ENCODE data around the gene ZCCHC7. TPM values are rescaled to one million over a fixed set of nuclear protein-coding genes. Genes with fewer than 3 reads are reported as not detected.
A peak's percentile ranks its signal among the peaks of the same experiment; 100 is the strongest.

The ZCCHC7 gene
- polyA plus RNA-seq, 1 donor from 2014 or later: 10.9 TPM

GRCh38 chr9:37337301-37337890 is 217.0 kb downstream of the ZCCHC7 start:
- Histone ChIP-seq H3K9me3 (ENCODE audit: low read length) (no peaks in the 10 kb centered on the region), H3K9me2 (ENCODE audit: insufficient read depth, low read length) (no peaks in the 10 kb centered on the region), H3F3A (ENCODE audit: insufficient read depth, low read length, poor library complexity, severe bottlenecking) (no peaks in the 10 kb centered on the region), H3K79me2 (replicated peaks; ENCODE audit: insufficient read depth, low read length) (no peaks in the 10 kb centered on the region), H4K20me1 (ENCODE audit: insufficient read depth) (no peaks in the 10 kb centered on the region), H3K27me3 (ENCODE audit: insufficient read depth, low read depth, low read length) (no peaks in the 10 kb centered on the region), H3K9ac (ENCODE audit: low read length) (peak overlapping the region; percentile 11), H3K4me3 (ENCODE audit: low read length) (peak overlapping the region; percentile 45), H3K27ac (ENCODE audit: low read length) (peak overlapping the region; percentile 79), H3K4me2 (ENCODE audit: low read length) (peak overlapping the region; percentile 11), H2AFZ (ENCODE audit: low read depth, low read length) (no peak overlapping the region), H3K36me3 (ENCODE audit: insufficient read depth, low read length) (no peaks in the 10 kb centered on the region)
- TF ChIP-seq RAD21 (conservative IDR thresholded peaks at IDR 0.05) (no peak), SMC3 (conservative IDR thresholded peaks at IDR 0.05; ENCODE audit: poor library complexity) (no peak), EP300 (conservative IDR thresholded peaks at IDR 0.05; ENCODE audit: poor library complexity, severe bottlenecking) (no peak), EZH2 (IDR thresholded peaks at IDR 0.05; ENCODE audit: borderline replicate concordance, insufficient read depth, low read length, poor library complexity, severe bottlenecking) (no peak), CTCF (IDR thresholded peaks at IDR 0.05; ENCODE audit: poor library complexity, severe bottlenecking) (no peak), REST (IDR thresholded peaks at IDR 0.05; ENCODE audit: borderline replicate concordance) (no peak), TAF1 (IDR thresholded peaks at IDR 0.05; ENCODE audit: low read depth) (no peak), POLR2AphosphoS5 (IDR thresholded peaks at IDR 0.05) (no peak), MXI1 (conservative IDR thresholded peaks at IDR 0.05; ENCODE audit: poor library complexity, severe bottlenecking) (no peak)

- no peaks in the 10 kb centered on the region for H3K27me3 ChIP-seq (ENCODE audit: insufficient read depth, low read depth, low read length)
- H3K36me3 ChIP-seq (ENCODE audit: insufficient read depth, low read length): no peaks in the 10 kb centered on the region
- H3F3A ChIP-seq (ENCODE audit: insufficient read depth, low read length, poor library complexity, severe bottlenecking): no peaks in the 10 kb centered on the region
- no peaks in the 10 kb centered on the region for H3K9me3 ChIP-seq (ENCODE audit: low read length)
- H3K9ac ChIP-seq (ENCODE audit: low read length): peak overlapping the region; percentile 11
- no peaks in the 10 kb centered on the region for H4K20me1 ChIP-seq (ENCODE audit: insufficient read depth)
- peak overlapping the region; percentile 11 for H3K4me2 ChIP-seq (ENCODE audit: low read length)
- no peaks in the 10 kb centered on the region for H3K79me2 ChIP-seq (replicated peaks; ENCODE audit: insufficient read depth, low read length)
- H3K9me2 ChIP-seq (ENCODE audit: insufficient read depth, low read length): no peaks in the 10 kb centered on the region
- H2AFZ ChIP-seq (ENCODE audit: low read depth, low read length): no peak overlapping the region
- H3K27ac ChIP-seq (ENCODE audit: low read length): peak overlapping the region; percentile 79
- TF ChIP-seq MXI1 (conservative IDR thresholded peaks at IDR 0.05; ENCODE audit: poor library complexity, severe bottlenecking) (no peak), SMC3 (conservative IDR thresholded peaks at IDR 0.05; ENCODE audit: poor library complexity) (no peak), EP300 (conservative IDR thresholded peaks at IDR 0.05; ENCODE audit: poor library complexity, severe bottlenecking) (no peak), EZH2 (IDR thresholded peaks at IDR 0.05; ENCODE audit: borderline replicate concordance, insufficient read depth, low read length, poor library complexity, severe bottlenecking) (no peak), RAD21 (conservative IDR thresholded peaks at IDR 0.05) (no peak), POLR2AphosphoS5 (IDR thresholded peaks at IDR 0.05) (no peak), REST (IDR thresholded peaks at IDR 0.05; ENCODE audit: borderline replicate concordance) (no peak), CTCF (IDR thresholded peaks at IDR 0.05; ENCODE audit: poor library complexity, severe bottlenecking) (no peak), TAF1 (IDR thresholded peaks at IDR 0.05; ENCODE audit: low read depth) (no peak)
- peak overlapping the region; percentile 45 for H3K4me3 ChIP-seq (ENCODE audit: low read length)
These were observed 217.8 kb downstream of the ZCCHC7 start for GRCh38 chr9:37338218-37338617.

All from neural cell (in vitro differentiated cells).